OCI-LY7 (cell line): ENCODE measurements around the gene TMC4. TPM values are rescaled to one million over a fixed set of nuclear protein-coding genes. Genes with fewer than 3 reads are reported as not detected.

ENCODE experiments used
- BruUV-seq: library from RNA; stranded (reverse); fragments of 400-500 nt; replicated peaks from 2 replicates; lab custom pipeline; 2021; lab: Mats Ljungman, UMichigan
- CTCF ChIA-PET: fragments of 300-600 bp; sonication (Branson Sonifier 250); formaldehyde crosslinking; loops from one replicate; lab custom pipeline; 2022; ENCODE audit warnings: antibody characterized with exemption; ENCODE audit not compliant: unreplicated experiment; lab: Charles Lee
- POLR2A ChIA-PET: fragments of 300-600 bp; sonication (Branson Sonifier 250); formaldehyde crosslinking; loops from one replicate; lab custom pipeline; 2022; ENCODE audit warnings: antibody characterized with exemption; lab: Charles Lee
- DNase-seq: peaks from one replicate; pipeline ENCODE4 v3.0.0-alpha.2; 2015; ENCODE audit warnings: low spot score
- H2AFZ ChIP-seq: fragments of 200-600 bp; sonication (generic), shearing (Covaris generic); 2 replicates; pipeline ENCODE4 v1.6.1; 2014; ENCODE audit warnings: mild to moderate bottlenecking, antibody characterized with exemption, low read length, moderate library complexity
- H3K27ac ChIP-seq: fragments of 200-600 bp; sonication (generic); 2 replicates; pipeline ENCODE4 v1.5.1; 2014; ENCODE audit warnings: mixed run types, low read depth, mild to moderate bottlenecking, moderate library complexity, low read length, inconsistent platforms; ENCODE audit not compliant: poor library complexity, severe bottlenecking
- H3K36me3 ChIP-seq: fragments of 200-600 bp; sonication (generic); 2 replicates; pipeline ENCODE4 v1.6.1; 2014; ENCODE audit warnings: mild to moderate bottlenecking, antibody characterized with exemption, low read length, moderate library complexity, mixed read lengths; ENCODE audit not compliant: insufficient read depth
- H3K4me1 ChIP-seq: fragments of 200-600 bp; sonication (generic); 2 replicates; pipeline ENCODE4 v1.5.1; 2014; ENCODE audit warnings: mild to moderate bottlenecking, low read length; ENCODE audit not compliant: insufficient read depth, poor library complexity, severe bottlenecking
- H3K4me2 ChIP-seq: fragments of 200-600 bp; sonication (generic); 2 replicates; pipeline ENCODE4 v1.6.1; 2014; ENCODE audit warnings: mild to moderate bottlenecking, low read length
- H3K4me3 ChIP-seq: fragments of 200-600 bp; sonication (generic); 2 replicates; pipeline ENCODE4 v1.5.1; 2014; ENCODE audit warnings: mild to moderate bottlenecking, low read depth, low read length; ENCODE audit not compliant: poor library complexity, severe bottlenecking
- H3K79me2 ChIP-seq: fragments of 200-600 bp; sonication (generic); 2 replicates; pipeline ENCODE4 v1.6.1; 2016; ENCODE audit warnings: low read depth, mild to moderate bottlenecking, low read length, moderate library complexity, mixed read lengths; ENCODE audit not compliant: insufficient read depth
- H3K9me2 ChIP-seq: fragments of 200-600 bp; sonication (generic); 2 replicates; pipeline ENCODE4 v1.6.1; 2016; ENCODE audit warnings: mild to moderate bottlenecking, low read length, mixed read lengths; ENCODE audit not compliant: insufficient read depth
- H3K9me3 ChIP-seq: fragments of 200-600 bp; sonication (generic); 2 replicates; pipeline ENCODE4 v1.6.1; 2014; ENCODE audit warnings: mild to moderate bottlenecking, mixed run types, low read length, mixed read lengths
- H4K20me1 ChIP-seq: fragments of 200-600 bp; sonication (generic); 2 replicates; pipeline ENCODE4 v1.6.1; 2014; ENCODE audit warnings: mild to moderate bottlenecking, antibody characterized with exemption, low read length, moderate library complexity, mixed read lengths; ENCODE audit not compliant: insufficient read depth
- CTCF ChIP-seq: fragments of 200-600 bp; sonication (generic); conservative IDR thresholded peaks from 2 replicates; pipeline ENCODE4 v1.5.1; 2014; ENCODE audit warnings: mild to moderate bottlenecking, antibody characterized with exemption, low read length, moderate library complexity, mixed read lengths
- EZH2phosphoT487 ChIP-seq: fragments of 200-600 bp; sonication (generic); IDR thresholded peaks from 2 replicates; pipeline ENCODE4 v1.6.1; 2018; ENCODE audit warnings: low read depth, borderline replicate concordance, mild to moderate bottlenecking, mixed run types, antibody characterized with exemption, low read length, moderate library complexity, mixed read lengths
- intact Hi-C: fragments of 100-400 bp; cut with micrococcal nuclease; formaldehyde crosslinking; loops from one replicate; pipeline ENCODE4 v1.10.0; 2022; ENCODE audit not compliant: unreplicated experiment
- total RNA-seq, 2 experiments: library from RNA; depleted of rRNA in 1 of 2; stranded (reverse); fragments of >200 nt in 1 of 2; shearing (Covaris generic) in 1 of 2; gene quantifications; 2 replicates each; pipeline ENCODE4 v1.2.3, GENCODE V29; 2014 to 2022

TMC4 gene
- total RNA-seq, 2 experiments from 2014 or later = not detected

- no peak overlapping the region for H3K4me3 ChIP-seq
- H3K36me3 ChIP-seq = peaks cover 80% of the 10 kb centered on the region
- H3K9me3 ChIP-seq = no peaks in the 10 kb centered on the region
- H2AFZ ChIP-seq = no peak overlapping the region
- TSS peak; percentile 45 for BruUV-seq
- H4K20me1 ChIP-seq = no peaks in the 10 kb centered on the region
- intact Hi-C loops = no loop called here
- ChIA-PET CTCF (no interaction called here), POLR2A (no interaction called here)
- no peak for DNase-seq
- peaks cover 6% of the 10 kb centered on the region; the same call in 1 of the 2 replicates for H3K79me2 ChIP-seq
- H3K4me1 ChIP-seq = peaks cover 17% of the 10 kb centered on the region
- TF ChIP-seq EZH2phosphoT487 = no peak
- TF ChIP-seq CTCF = no peak
- no peaks in the 10 kb centered on the region for H3K9me2 ChIP-seq
- H3K27ac ChIP-seq = no peak overlapping the region
- no peak overlapping the region for H3K4me2 ChIP-seq
These were observed 18.2 kb downstream of the TMC4 start for GRCh38 chr19:54154603-54155345.

- intact Hi-C loops = no loop called here
- Histone ChIP-seq H4K20me1 (no peaks in the 10 kb centered on the region), H3K9me3 (no peaks in the 10 kb centered on the region), H3K4me1 (peaks cover 15% of the 10 kb centered on the region), H3K4me3 (no peak overlapping the region), H3K79me2 (peaks cover 6% of the 10 kb centered on the region; the same call in 1 of the 2 replicates), H3K36me3 (peaks cover 89% of the 10 kb centered on the region), H3K9me2 (no peaks in the 10 kb centered on the region), H3K4me2 (no peak overlapping the region), H3K27ac (no peak overlapping the region), H2AFZ (no peak overlapping the region)
- no peak for TF ChIP-seq EZH2phosphoT487
- no peak for TF ChIP-seq CTCF
- no TSS peak for BruUV-seq
- ChIA-PET CTCF (no interaction called here), POLR2A (no interaction called here)
- DNase-seq = no peak
These were observed 19.1 kb downstream of the TMC4 start for GRCh38 chr19:54153731-54154326.
